Measurements from ENCODE around the gene OGFRL1.

The OGFRL1 gene

DNA sequence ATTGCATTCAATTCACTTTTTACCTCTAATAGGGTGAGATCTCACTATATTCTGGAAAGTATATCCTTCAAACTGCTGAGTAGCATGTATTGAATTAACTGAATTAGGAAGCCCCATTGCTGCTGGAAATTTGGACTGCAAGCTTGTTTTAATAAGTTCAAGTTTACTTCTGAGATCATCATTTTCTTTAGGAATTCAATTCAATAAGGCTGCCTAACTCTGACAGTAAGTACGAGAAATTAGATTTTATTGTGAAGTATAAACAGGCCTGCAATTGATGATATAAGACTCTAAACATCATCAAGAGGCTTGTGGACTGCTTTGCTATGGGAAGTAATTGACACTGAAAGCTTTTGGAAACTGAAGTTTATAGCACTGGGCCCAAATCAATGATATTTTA, 44.4 kb downstream of the OGFRL1 start:
- no peak for DNase-seq (ENCODE audit: low read depth in 1 of 2, low spot score in 1 of 2)

DNA sequence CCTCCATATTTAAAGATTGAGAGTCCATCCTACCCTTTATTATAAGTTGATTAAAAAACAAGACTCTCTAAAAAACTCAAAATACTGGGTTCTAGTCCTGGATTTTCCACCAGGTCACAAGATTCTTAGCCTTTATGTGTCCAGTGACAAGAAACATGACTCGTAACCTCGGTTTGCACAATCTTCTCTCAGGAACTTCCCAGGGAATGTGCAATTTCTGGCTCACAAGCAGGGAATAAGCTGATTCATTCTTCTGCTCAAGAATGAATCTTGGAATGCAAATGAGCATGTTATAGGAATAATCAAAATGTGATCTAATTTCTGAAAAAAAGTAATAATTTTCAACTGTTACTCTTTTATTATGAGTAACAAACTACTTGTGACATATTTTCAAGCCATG, 45.1 kb downstream of the OGFRL1 start:
- DNase-seq (ENCODE audit: low read depth in 1 of 2, low spot score in 1 of 2), result no peak

DNA sequence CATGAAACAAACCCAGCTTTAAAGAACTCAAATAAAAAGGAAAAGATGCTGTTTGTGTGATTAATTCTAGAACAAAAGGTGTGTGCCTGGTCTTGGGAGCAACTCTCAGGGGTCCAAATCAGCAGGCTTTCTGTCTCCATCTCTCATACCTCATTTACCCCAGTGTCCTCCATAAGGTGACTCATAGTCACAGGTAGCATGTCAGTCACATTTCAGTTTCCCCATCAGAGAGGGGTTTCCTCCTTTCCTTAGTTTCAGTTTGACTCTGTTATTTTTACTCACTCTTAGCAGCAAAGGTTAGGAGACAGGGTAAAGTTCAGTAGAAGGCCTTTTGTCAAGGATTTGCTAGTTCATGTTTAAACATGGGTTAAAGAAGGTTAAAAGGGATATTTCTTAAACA, 46.2 kb downstream of the OGFRL1 start:
- DNase-seq (ENCODE audit: low read depth in 1 of 2, low spot score in 1 of 2), result no peak

DNA sequence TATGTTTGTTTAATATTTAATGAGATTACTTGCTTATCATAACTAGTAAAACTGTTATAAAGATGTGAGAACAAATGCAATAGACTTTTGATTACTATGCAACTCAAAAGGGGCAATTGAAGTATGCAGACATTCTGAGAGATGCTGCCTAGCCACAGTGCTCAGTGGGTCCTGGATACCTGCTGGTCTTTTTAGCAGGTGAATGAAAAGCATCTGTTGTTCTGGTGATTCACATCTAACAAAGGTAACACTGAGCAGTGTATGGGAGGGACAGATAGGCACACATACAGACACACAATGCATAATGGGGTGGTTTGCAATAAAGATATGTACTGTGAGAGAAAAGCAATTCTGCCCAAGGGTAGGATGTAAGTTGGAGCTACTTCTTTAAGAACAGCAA, 46.9 kb downstream of the OGFRL1 start:
- DNase-seq (ENCODE audit: low read depth in 1 of 2, low spot score in 1 of 2), result no peak

DNA sequence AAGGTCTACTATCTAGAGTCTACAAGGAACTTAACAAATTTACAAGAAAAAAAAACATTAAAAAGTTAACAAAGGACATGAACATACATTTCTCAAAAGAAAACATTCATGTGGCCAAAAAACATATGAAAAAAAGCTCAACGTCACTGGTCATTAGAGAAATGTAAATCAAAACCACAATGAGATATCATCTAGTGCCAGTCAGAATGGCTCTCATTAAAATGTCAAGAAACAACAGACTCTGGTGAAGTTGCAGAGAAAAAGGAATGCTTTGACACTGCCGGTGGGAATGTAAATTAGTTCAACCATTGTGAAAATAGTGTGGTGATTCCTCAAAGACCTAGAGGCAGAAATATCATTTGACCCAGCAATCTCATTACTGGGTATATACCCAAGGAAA, 48.3 kb downstream of the OGFRL1 start:
- no peak for DNase-seq (ENCODE audit: low read depth in 1 of 2, low spot score in 1 of 2)

DNA sequence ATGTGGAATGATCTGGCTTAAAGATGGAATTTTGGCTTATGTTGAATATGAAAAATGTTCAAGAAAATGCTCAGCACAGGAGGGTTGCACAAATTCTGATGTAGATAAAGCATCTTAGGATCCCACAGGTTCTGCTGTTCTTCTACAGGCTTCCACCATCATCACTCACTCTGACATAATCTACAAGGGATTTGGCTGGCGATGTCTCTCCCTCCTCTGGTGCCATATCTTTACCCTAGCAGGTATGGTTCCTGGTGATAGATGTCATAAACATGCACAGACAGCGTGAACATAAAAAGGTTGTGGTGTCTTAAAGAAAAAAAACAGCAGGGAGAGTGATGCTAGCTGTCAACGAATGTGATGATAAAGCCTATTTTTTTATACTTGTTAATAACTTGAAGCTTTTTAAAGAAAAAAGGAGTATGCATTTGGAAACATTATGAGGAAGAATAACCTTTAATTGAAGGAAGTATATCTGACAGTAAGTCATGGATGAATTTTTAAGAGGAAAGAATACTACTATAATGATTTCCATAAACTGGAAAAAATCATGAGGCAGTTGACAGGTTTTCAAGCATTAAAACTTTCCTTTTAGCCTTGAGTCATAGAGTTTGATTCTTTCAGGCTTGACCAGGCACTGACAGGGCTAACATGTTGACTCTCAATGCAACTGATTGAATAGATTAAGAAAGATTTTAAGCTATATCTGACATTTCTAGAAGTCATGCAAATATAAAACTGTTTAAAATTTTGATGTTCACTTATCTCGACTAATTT, 50.1 kb downstream of the OGFRL1 start:
- no peak for DNase-seq (ENCODE audit: low read depth in 1 of 2, low spot score in 1 of 2)

DNA sequence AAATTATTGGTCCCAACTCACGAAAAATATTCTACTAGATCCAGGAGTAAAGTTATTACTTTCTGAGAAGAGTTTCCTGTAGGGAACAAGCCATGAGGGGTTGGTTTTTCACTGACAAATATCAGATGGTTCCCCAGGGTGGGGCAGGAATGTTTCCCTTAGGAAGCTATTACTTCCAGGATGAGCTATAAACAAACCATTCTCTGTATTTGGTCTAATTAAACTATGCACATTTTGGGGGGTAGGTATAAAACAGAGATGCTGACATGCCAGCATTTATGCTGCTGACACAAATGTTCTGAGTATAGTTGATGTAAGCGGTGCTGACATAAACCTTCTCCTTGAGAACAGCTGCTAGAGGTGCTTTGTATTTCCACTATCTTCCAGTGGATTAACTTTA, 54.2 kb downstream of the OGFRL1 start:
- DNase-seq (ENCODE audit: low read depth in 1 of 2, low spot score in 1 of 2), result no peak

DNA sequence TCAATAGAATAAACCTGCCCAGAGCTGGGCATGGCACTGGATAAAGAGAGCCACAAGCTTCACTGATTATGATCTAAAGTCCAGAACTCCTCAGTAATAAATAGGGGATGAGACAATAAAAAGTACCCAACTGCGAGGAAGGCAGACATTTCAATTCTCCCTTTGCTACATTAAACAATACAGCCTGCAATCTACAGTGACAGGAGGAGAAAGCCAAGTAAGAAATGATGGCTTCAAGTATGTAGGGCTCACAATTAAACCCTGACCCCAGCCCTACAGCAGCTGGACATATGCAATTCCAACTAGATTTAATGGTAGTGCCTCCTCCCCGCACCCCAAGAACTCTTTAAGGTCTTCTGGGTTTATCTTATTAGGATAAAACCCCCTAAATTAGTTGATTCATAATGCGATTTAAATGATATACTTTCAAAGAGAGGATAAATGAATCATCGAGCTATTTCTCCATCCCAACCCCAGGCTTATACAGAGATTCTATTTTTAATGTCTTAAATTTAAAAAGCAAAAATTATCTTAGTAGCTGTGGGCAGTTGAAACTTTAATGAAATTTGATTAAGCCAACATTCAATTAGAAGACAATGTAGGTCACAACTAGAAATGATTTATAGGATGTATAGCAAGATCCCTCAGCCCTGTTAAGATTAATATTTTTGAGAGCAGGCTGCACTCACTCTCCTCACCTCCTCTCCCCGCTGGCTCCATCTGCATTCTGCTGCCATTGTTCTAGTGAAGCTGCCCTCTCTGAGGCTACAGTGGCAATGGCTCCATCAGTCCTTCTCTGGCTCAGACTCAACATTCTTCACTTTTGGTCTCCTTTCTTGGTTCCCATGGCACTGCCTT, 57.1 kb downstream of the OGFRL1 start:
- DNase-seq (ENCODE audit: low read depth in 1 of 2, low spot score in 1 of 2), result no peak

DNA sequence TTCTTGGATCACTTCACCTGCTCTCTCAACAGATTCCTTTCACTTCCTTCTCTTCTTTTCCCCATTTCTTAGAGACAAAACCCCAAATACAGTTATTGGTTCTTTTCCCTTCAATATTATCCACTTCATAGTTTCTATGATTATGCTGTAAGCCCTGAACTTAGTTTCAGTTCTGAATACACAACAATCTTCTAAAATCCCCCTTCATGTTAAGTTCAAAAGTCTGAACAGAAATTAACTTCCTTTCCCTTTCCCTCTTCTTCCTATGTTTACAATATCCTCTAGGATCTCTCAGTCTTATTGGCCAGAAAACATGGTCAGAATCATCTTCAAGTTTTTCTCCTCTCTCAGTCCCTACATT, 57.7 kb downstream of the OGFRL1 start:
- DNase-seq (ENCODE audit: low read depth in 1 of 2, low spot score in 1 of 2), result no peak

DNA sequence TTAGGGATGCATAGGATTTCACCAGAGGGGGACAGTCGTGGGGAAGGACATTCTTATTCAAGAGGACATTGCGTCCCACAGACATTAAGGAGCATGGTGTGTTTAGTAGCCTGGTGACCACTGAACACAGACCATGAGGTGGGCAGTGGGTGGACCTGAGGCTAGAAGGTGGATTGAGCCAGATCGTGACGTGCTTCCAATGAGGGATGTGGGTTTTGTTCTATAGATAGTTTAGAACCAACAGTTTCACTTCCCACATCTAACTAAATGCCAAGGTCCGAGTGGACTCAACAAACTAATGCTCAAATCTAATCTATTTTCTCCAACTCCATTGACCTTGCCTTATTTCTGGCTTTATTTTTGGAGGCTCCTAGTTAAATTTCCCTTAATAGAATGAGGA, 58.5 kb downstream of the OGFRL1 start:
- DNase-seq (ENCODE audit: low read depth in 1 of 2, low spot score in 1 of 2), result no peak

DNA sequence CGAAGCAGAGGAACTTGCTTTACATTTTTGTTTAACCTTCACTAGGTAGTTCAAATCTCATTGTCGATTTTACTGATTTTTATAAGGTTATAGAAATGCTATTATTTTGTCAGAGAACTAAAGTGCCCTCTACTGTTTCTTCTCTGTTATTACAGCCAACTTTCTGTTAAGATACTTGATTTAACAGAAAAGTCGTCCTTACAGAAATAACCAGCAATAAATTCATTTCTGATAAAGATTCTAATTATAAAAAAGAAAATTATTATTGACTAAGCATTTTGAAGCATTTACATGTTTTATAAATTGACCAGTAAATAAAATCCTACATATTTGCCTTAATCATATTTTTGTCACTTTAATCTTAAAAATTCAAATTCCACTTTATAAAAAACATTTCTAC, 60.8 kb downstream of the OGFRL1 start:
- no peak for DNase-seq (ENCODE audit: low read depth in 1 of 2, low spot score in 1 of 2)

DNA sequence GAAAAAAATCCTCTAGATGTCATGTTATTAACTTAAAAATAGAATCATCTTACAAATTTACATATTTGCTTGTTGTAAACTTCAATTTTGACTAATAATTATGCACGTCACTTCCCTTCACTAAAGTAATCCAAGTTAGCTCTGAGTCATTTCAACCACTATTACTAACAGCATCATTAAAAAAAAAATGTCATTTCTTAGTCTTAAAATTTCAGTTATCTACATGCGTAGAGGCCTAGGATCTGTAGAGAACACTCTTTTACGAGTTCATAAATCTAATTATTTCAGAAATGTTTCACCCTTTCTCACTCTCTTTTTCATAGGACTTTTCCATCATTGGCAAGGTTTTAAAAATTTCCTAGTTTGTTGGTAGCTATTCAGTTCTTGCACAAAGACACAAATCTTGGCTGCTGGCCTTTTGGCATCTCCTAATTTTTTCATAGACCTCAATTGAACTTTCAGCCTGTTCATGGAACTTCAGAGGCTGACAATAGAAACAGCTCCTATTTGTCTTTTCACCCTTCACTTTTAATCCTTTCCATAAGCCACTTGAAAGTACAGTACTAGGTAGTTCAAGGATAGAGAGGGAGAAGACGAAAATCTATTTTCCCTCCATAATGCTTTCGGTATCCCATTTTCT, 61.5 kb downstream of the OGFRL1 start:
- no peak for DNase-seq (ENCODE audit: low read depth in 1 of 2, low spot score in 1 of 2)

DNA sequence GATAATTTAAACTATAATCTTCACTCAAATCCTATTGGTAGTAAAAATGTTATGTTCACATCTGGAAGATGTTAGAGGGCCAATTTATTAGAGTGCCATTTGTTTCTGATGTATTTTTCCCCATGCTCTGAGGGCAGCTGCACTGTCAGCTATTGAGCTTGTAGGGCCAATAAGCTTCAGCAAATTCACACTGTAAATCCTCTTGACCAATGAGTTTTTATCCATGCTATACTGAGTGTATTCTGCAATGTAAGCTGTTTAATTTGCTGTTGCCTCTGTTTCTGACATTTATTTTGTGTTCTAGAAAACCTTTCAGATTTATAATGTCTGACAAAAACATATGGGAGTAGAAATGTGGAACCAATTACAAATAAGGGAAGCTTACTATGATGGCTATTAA, 62.6 kb downstream of the OGFRL1 start:
- DNase-seq (ENCODE audit: low read depth in 1 of 2, low spot score in 1 of 2), result no peak

Measured in activated CD4-positive, alpha-beta T cell treated with anti-CD3 and anti-CD28 coated beads, Interleukin-2, amount 50 U/mL, for 24 hours (primary cell).